ENCODE results near the gene PRDM16.

Gene PRDM16

DNA sequence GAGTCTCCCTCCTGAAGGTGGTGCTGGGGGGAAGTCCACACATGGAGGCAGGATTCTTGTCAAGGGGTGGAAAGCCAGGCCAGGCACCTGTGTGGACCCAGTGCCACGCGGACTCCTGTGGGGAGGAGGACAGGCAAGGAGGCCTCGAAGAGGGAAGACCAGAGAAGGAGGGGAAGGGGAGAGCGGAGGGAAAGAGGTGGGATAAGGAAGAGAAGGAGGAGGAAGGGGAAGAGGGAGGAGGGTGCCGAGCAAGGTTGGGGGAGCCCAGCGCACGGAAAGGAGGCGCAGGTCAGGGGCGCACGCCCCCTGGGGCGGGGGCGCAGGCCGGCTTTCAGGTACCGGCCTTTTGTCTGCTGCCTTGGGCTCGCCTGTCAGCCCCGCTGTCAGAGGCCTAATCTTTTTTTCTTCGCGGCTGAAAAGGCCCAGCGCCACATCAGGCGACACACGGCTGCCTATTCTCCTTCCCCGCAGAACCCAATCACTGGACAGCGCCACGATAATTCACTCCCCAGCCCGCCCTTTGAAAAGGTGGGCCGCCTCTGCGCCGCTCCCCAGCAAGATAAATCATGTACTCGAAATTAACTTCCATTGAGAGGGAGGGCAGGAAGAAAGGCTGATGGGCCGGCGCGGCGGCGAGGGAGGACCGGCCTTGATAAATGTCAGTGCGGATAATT lies 42.5 kb downstream of the PRDM16 start:
- FAIRE-seq = no peak

DNA sequence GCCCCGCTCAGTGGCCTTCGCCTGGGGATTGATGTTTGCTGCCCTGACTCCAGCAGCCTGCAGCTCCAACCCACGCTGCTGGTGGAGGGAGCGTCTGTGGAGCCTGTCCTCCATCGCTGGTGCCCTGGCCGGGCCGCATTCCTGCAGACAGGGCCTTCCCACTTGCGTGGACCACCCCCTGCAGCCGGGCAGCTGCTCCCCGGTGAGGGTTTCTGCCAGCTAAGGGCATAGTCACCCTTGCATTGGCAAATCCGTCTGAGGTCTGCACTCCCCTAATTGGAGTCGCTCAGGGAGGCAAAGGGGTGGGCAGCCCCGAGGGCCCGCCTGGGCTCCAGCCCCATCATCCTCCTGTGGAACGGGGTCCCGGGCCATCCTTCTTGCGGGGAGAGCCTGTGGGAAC lies 43.5 kb downstream of the PRDM16 start:
- no peak for FAIRE-seq

DNA sequence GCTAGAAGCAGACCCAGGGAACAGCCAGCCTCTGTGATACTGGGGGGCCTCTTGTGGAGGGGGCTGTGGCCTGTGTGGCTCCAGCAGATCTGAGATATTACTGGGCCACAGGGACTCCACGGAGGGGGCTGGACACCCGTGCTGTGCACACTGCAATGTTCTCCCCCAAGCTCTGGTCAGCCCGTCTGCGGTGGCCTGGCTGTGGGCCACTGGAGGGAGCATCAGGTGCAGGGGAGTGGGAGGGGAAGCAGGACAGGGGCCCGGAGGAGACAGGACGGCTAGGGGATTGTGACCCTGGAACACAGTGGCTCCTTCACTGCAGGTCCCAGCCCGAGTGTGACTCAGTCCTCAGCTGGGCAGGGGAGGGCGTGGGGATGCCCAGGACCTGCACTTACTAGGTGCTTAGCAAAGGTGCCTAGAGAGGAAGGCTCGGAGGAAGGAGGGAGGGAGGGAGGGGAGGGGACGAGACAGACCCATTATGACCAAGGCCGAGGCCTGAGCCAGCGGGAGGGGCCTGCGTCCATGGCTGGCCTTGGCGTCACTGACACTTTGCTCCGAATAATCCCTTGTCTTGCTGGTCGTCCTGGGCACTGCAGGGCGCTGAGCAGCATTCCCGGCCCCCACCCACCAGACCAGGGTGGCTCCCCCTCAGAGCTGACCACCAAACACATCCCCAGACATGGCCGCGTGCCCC lies 44.2 kb downstream of the PRDM16 start:
- no peak for FAIRE-seq

DNA sequence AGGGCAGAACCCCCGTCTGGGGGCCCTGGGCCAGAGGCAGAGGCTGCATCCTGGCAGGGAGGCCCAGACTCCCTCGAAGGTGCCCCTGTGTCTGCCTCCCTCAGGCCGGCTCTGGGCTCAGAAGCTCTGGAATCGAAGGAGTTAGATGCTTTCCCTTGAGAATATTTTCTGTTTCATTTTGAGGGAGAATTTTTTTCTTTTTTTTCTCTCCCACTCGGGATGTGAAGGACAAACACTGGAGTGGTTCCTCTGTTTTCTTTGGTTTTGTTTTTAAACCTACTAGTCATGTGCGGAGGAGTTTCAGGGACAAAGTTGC lies 44.7 kb downstream of the PRDM16 start:
- FAIRE-seq = no peak

DNA sequence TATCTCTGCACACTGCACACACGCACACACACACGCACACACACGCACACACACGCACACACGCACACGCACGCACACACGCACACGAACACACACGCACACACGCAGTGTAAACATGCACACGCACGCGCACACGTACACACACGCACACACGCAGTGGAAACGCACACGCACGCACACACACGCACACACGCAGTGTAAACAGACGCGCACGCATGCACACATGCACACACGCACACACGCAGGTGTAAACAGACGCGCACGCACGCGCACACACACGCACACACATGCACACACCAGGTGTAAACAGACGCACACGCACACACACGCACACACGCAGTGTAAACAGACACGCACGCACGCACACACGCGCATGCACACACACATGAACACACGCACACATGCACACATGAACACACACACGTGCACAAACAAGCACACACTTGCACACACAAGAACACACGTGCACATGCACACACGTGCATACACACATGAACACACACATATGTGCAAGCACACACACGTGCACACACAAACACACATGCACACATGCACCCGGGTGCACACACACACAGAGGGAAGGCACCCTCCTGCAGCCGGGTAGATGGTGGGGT lies 45.2 kb downstream of the PRDM16 start:
- no peak for FAIRE-seq

DNA sequence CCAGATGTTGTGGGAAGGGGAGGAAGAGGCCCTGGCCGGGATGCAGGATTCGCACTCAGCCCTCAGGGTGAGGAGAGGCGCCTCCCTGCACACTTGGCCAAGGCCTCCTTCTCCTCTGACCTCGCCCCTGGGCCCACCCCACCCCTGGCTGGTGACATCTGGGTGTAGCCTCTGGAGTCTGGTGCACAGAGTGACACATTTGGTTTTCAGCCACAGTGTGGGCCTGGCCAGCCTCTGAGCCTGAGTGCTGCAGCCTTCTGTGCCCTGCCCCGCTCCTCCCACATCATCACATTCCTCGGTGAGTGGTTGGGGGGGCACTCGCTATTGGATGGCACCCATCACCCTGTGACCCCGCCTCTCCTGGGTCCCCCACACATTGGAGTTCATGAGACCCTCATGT lies 45.8 kb downstream of the PRDM16 start:
- no peak for FAIRE-seq

DNA sequence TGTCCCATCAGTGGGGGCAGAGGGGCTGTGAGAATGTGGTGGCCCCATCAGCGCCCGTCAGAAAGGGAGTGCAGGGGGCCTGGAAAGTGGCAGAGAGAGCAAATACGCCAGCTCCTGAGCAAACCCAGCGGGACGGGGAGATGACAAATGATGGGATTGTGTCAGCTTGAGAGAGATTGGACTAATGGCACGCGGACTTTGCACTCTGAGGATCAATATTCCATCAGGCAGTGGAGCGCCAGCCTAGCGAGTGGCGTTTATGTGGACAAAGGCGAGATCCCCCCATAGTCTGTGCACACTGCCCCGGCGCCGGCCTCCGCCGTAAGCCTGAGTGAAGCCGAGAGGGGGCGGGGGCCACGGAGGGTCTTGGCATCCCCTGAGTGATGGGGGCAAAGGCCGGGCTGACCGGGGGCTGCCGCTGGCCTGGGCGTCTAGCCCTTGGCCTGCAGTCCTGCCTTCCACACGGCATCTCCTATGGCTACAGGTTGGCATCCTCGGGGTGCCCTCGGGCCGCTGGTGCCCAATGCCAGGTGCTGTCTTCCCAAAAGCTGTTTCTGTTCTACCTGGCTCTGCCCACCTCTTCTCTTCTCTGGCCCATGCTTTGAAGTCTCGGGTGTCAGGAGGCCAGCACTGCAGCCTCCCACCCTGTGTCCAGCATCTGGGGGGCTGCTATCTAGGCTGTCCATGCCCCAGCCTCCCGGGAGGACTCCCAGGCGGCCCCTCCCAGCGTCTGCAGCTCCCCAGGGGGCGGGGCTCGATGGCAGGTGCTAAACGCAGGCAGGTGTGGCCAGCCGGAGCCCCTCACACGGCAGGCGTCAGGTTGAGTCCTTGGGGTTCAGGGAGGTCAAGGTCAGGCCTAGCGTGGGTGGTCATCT lies 46.5 kb downstream of the PRDM16 start:
- no peak for FAIRE-seq

DNA sequence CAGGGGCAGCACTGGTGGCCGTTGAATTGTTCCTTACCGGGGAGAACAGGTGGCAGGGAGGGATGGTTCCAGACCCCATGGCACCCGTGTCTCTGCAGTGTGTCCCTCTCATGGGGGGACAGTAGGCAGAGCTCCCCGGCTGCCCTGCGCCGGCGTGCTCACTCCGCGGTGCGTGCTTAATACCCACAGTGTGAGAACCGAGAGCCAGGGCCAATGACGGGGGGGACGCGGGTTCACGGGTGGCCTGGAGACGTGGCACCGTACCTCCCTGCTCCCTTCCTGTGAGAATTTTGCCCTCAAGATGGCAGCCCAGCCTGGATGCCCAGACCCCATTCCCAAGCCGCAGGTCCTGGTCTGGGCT lies 47.1 kb downstream of the PRDM16 start:
- FAIRE-seq = no peak

DNA sequence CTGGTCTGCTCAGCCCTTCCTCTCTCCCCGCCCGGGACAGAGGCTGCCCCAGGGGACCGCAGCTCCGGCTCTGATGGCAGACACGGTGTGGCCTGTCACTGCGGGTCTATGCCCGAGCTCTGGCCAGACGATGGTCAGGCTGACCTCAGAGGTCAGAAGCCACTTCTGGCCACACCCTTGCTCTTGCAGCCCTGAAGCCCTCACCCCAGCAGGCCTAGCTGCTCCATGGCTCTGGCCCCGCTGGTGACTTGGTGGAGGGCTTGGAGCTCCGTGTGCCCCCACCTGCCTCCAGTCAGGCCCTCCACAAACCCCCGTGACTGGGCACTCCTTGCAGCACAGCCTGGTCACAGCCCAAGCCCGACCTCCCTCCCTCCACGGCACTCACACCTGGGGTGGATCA lies 47.6 kb downstream of the PRDM16 start:
- no peak for FAIRE-seq

DNA sequence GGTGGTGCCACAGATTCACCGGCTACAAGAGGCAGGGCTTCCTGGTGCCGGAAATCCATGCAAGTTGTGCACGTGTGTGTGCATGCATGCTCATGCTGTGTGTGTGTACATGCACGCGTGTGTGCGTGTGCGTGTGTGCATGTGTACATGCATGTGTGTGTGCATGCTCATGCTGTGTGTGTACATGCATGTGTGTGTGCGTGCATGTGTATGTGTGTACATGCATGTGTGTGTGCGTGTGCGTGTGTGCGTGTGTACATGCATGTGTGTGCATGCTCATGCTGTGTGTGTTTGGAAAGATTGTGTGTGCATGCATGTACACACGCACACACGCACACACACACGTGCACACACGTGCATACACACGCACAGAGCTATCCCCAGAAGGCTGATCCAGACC lies 48.9 kb downstream of the PRDM16 start:
- no peak for FAIRE-seq

DNA sequence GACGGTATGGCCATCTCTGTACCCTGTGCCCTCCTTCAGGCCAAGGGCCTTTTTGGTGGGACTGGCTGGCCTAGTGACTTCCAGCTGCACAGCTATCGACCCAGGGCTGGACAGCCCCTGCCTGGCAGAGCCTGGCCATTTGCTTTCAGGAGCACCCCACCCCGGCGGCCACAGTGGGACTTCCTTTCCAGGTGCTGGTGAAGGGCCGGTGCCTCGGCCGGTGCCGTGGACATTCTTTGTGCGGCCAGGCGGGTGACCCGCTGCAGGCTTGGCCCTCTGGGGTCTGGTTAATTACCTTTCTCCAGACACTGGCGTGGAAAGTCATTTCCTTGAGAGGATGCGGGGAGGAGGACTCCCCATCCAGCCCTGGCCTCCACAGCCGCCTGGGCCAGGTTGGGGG lies 50.1 kb downstream of the PRDM16 start:
- no peak for FAIRE-seq

DNA sequence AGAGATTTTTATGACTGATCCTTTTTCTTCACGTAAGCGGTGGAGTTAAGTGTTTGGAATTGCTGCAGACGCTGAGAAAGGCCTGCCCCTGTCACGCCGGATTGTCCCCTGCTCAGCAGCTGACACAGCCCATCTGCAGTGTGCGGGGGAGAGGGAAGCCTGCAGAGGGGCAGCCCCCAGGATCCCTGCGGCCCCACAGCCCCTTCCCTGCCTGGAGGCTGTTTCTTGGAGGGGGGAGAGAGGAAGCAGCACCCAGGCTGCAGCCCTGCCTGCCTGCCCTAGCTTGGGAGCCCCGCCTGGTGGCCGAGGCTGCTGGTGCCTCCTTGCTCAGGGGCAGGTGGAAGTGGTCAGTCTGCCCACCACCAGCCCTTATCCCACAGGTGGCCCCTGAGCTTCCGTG lies 50.7 kb downstream of the PRDM16 start:
- no peak for FAIRE-seq

DNA sequence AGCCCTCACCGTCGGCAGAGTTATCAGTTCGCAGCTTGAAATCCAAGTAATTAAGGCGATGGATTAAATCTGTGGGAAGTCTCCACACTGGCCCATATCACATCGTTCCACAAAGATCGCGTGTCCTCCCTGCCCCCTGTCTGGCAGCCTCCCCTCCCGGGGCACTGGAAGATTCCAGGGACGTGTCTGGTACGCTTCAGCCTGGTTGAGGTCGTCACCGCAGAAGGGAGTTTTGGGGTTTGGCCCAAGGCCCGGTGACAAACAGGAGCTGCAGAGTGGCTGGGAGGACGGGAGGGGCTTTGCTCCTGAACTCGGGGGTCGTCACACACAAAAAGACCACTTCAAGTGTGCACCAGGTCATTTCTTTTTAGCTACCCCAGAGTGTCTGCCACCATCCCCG lies 51.1 kb downstream of the PRDM16 start:
- no peak for FAIRE-seq

DNA sequence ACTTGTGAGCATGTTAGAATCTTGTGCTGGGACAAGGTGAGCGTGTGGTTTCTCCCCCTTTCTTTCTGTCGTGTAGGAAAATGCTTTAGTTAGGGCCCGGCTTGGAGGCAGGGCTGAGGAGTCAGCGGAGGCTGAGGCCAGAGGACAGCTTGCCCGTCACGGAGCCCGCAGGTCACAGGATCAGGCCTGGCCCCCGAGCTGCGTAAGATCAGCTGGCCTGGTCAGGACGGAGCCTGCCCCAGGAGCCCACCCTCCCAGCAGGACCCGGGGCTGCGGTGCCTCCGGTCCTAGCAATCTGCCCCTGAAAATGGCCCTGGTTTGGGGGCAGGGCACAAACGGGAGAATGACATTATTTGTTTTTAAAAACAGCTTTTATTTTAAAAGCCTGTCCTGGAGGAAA lies 52.0 kb downstream of the PRDM16 start:
- no peak for FAIRE-seq

DNA sequence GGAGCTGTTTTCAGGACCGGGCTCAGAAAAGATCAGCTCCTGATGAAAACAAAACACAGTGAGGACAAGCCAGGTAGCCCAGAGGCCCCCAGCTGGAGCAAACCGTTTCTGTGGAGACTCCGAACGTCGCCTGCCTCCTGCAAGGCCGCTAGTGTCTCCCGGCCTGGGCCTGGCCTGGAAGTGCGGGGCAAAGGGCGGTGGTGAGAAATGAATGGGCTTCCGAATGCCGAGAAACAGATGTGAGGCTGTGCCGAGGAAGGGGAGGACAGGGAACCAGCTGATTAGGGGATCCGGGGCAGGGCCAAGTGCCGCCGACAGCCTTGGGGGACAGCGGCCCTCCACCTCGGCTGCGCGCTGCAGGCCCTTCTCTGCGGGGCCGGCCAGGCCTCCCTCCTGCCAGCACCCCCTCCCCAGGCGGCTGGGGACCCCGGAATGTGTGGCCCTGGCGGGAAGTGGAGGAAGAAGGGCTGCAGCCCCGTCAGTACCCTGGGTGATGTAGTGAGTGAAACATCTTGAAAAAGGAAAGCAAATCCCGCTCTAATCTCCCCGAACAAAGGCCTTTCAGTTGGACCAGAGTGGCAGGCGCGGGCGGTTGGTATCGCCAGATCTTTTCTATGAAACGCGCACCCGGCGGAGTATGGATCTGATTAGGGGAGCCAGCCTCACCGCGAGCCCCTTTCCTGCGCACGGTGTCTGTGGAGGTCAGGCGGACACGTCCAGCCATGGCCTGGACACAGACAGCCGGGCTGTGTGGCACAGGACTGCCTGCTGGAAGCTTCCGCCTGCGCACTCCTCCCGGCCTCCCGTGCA lies 52.6 kb downstream of the PRDM16 start:
- no peak for FAIRE-seq

DNA sequence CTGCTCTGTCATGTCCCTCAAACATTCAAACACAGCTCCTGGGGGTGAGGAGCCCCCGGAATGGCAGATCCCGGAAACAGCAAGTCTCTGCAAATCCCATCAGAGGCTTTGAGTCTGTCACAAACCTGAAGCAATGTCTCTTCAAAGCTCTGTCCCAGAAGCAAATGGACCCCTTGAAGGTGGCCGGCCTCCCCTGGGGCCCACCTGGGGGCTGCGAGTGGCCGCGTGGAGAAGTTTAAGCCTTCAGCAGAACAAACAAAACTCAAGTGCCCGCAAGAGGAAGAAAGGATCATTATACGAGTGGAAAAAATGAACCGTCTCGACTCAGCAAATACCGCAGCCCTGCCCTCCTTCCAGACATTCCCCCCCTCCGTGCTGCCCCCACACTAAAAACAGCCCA lies 53.3 kb downstream of the PRDM16 start:
- FAIRE-seq = no peak

DNA sequence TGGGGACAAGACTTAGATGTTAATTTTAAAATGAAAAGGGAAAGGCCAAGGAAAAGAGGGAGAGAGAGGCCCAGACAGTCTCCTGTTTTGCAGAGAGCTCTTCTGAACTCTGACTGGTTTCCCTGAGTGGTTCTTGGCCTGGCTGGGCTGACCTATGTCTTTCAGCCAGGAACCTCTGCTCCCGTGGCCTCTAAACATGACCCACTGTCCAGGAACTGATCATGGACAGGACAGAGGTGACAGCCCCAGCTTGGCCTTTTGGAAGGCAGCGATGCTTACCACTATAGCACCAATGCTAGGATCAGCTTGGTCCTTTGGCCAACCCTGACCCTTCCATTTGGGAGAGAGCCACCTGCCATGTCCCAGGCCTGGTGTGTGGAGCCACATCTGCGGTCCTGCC lies 55.2 kb downstream of the PRDM16 start:
- FAIRE-seq = no peak

DNA sequence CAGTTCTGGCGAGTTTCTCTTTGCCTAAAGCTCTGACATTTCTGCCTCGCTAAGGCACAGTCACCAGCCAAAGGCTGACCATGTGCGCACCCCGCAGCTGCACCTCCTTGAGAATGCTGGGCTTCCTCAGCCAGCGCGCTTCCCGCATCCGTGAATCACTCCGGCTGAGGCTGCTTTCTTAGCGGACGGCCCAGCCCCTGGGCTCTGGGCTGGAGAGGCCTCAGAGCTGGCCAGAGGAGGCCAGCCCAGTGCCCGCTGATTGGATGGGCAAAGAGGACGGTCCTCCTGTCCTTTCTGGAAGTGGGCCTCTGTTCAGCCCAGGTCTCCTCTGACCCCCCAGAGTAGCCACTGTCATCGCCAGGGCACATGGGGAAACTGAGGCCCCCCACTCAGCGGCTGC lies 56.1 kb downstream of the PRDM16 start:
- no peak for FAIRE-seq

DNA sequence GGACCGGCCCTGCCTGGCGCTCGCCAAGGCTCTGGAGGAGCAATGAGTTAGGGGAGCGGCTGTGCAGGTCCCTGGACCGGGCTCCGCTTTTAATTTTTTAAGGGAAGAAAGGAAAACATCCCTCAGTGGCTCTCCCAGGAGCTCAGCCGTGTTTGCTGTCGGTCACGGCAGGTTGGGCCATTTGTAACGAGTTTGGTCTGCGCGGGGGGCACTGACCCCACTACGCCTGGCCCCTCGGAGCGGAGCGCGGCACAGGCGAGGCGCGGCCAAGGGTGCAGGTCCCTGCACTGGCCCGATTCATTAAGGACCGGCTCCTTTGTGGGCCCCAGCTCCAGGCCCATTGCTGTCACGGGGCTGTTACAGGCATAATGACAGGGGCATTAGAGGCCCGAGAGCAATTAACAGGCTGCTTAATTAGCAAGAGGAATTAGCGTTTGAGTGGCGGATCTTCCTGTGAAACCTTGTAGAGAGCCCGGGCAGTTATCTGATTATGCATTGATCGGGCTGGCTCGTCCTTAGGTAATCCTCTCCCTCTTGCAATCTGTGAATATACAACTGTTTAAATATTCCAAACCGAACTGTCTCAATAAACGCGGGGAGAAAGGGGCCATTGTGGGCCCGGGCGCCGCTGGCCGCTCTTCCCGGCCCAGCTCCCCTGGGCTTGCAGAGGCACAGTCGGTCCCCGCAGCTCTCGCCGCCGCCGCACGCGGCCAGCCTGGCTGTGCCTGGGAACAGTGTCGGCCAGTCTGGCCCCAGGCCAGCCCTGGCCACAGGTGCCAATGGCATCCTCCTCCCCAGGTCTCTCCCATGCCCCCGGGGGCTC lies 56.8 kb downstream of the PRDM16 start:
- no peak for FAIRE-seq

DNA sequence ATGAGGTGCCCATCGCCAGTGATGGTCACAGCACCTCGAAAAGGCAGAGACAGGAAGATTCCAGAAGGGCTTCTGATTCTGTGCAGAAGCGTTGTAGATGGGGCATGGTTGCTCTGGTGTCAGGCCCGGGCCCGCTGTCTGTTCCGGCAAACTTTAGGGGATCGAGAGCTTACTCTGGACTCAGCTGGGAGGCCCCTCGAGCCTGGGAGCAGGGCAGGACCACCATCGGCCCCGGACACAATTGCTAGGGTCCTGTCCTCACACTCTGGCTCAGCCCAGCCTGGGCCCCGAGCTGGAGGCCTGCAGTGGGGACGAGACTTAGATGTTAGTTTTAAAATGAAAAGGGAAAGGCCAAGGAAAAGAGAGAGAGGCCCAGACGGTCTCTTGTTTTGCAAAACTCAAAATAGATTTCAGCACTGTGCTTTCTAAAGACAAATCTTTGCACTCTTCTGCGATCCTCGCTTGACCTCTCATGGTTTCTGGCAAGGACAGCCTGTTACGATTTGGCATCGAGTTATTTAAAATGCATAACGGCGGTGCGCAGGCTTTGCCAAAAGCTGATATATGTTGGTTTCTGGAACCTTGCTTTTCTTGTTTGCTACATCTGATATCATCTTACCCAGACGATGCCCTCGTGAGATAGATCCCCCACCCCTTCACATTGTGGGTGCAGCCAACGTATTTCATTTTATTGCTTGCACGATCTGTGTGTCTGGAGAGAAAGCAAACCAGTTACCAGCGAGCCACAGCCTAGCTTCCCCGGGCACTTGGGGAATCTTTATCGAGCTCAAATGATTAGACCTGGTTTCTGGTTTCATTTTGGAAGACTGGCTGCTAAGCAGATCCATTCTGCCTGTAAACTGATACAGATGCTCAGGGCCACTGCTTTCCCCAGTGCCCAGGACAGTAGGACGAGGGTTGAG lies 58.0 kb downstream of the PRDM16 start:
- FAIRE-seq = no peak

DNA sequence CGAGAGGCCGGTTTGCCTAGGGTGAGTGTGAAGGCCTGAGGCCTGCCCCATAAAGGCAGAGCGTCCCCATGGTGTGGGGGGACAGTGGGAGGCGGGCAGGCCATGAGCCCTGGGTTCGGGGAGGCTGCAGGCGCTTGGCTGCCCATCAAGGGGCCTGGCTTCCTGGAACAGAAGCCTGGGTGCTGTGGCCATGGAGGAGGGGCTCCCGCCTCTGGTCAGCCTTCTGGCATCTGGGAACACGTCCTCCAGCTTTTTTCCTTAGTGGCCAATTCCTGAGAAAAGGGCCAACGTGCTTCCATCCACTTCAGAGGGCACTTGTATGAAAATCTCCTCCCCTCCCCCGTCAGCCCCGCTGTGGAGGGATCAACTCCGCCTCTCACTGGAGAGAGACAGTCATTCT lies 58.7 kb downstream of the PRDM16 start:
- no peak for FAIRE-seq

All from TTC549 (cell line).